ENCODE results near the gene NRAP. TPM values are rescaled to one million over a fixed set of nuclear protein-coding genes. Genes with fewer than 3 reads are reported as not detected.

NRAP gene
- total and polyA plus RNA-seq, 10 of the 15 experiments (the other 5 are each of a cell fraction or from before 2014, with no cell fraction given) = not detected

- ATAC-seq (no peak), DNase-seq (ENCODE audit: low read depth, low spot score) (no peak), FAIRE-seq (no peak)
- RAD21 ChIA-PET (ENCODE audit: unreplicated experiment) = no interaction called here
- CTCF ChIA-PET = no interaction called here
- intact Hi-C loops (cut with micrococcal nuclease; ENCODE audit: unreplicated experiment) (no loop called here), in situ Hi-C loops (cut with MboI) (no loop called here)
- Histone ChIP-seq H3K4me2 (ENCODE audit: control insufficient read depth, insufficient read depth) (no peak overlapping the region), H3K36me3 (ENCODE audit: control insufficient read depth in 2 of 2, insufficient read depth in 2 of 2, low read length in 1 of 2) (no peaks in the 10 kb centered on the region), H3K9me3 (replicated peaks; ENCODE audit: control insufficient read depth, insufficient read depth, low read length) (no peaks in the 10 kb centered on the region), H3K4me1 (ENCODE audit: control insufficient read depth, insufficient read depth, low read length) (no peaks in the 10 kb centered on the region), H3K79me2 (ENCODE audit: control insufficient read depth, insufficient read depth, low read length) (no peaks in the 10 kb centered on the region), H3K9ac (ENCODE audit: control insufficient read depth, insufficient read depth, low read length) (no peak overlapping the region), H3K27me3 (replicated peaks in 1 of 2; ENCODE audit: control insufficient read depth in 2 of 2, insufficient read depth in 2 of 2, low read length in 1 of 2) (no peaks in the 10 kb centered on the region; a peak in 1 of 4 replicates), H3K27ac (ENCODE audit: control insufficient read depth, insufficient read depth) (no peak overlapping the region), H2AFZ (ENCODE audit: control insufficient read depth, low read depth, low read length) (no peak overlapping the region), H4K20me1 (ENCODE audit: control insufficient read depth, insufficient read depth) (no peaks in the 10 kb centered on the region), H3K4me3 (no peak overlapping the region)
- POLR2A ChIA-PET = no interaction called here
- BruUV-seq (replicated peaks) = no TSS peak
- SMC1A ChIA-PET (ENCODE audit: uncharacterized antibody, unreplicated experiment) = no interaction called here
- 39% methylated on average over 3 of the region's 3 CpGs for WGBS (ENCODE audit: insufficient coverage, insufficient replicate concordance, low lambda C conversion rate, missing lambda C conversion rate)
- TF ChIP-seq NKRF (conservative IDR thresholded peaks at IDR 0.05) (no peak), ZBTB11 (CRISPR knock-in tag; IDR thresholded peaks at IDR 0.05) (no peak), E2F4 (IDR thresholded peaks at IDR 0.05; ENCODE audit: low read depth, low read length) (no peak), HSF1 (IDR thresholded peaks at IDR 0.05; ENCODE audit: low read depth, low read length) (no peak), ATF7 (IDR thresholded peaks at IDR 0.05; ENCODE audit: low read depth) (no peak), ATF3 (IDR thresholded peaks at IDR 0.05; ENCODE audit: borderline replicate concordance, extremely low read depth, low read depth, low read length) (no peak), RFX5 (IDR thresholded peaks at IDR 0.05; ENCODE audit: low read depth, low read length) (no peak), RCOR1 (conservative IDR thresholded peaks at IDR 0.05; ENCODE audit: low read depth, low read length) (no peak), MYB (IDR thresholded peaks at IDR 0.05; ENCODE audit: borderline replicate concordance, low read depth, low read length) (no peak), JUNB (IDR thresholded peaks at IDR 0.05) (no peak), BHLHE40 (IDR thresholded peaks at IDR 0.05; ENCODE audit: borderline replicate concordance in 1 of 2, low read depth in 2 of 2, low read length in 1 of 2) (no peak), BCL3 (IDR thresholded peaks at IDR 0.05; ENCODE audit: borderline replicate concordance, insufficient read depth, low read depth, low read length, poor library complexity, severe bottlenecking) (no peak), POU2F2 (IDR thresholded peaks at IDR 0.05; ENCODE audit: borderline replicate concordance, low read depth, low read length) (no peak)
Observed at GRCh38 chr10:113647812-113648211, 16.0 kb downstream of the NRAP start.

Measured in GM12878 (cell line).